Measurements from ENCODE around the gene HDAC10.

Gene HDAC10

DNA sequence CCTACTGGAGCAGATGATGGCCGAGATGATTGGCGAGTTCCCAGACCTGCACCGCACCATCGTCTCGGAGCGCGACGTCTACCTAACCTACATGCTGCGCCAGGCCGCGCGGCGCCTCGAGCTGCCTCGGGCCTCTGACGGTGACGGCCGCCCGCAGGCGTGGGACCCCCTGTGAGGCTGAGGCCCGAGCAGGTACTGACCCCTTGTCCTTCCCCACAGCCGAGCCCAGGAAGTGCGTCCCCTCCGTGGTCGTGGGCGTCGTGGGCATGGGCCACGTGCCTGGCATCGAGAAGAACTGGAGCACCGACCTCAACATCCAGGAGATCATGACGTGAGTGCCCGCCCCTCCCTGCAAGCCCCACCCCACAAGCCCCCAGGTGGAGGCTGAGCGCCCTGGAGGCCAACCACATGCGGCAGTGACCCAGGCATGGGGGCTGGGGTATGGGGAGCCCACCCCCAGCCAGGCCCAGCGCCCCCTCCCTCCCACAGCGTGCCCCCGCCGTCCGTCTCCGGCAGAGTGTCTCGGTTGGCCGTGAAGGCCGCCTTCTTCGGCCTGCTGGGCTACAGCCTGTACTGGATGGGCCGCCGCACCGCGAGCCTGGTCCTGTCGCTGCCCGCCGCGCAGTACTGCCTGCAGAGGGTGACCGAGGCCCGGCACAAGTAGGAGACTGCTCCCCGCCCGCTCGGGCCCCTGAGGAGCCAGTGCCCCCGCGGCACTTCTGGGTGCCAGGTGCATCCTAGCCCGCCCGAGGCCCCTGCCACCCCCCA is 53.0 kb downstream of the HDAC10 start:
- no peak for DNase-seq

GRCh38 chr22:50197000-50197800 is 53.9 kb downstream of the HDAC10 start:
- DNase-seq: no peak

DNA sequence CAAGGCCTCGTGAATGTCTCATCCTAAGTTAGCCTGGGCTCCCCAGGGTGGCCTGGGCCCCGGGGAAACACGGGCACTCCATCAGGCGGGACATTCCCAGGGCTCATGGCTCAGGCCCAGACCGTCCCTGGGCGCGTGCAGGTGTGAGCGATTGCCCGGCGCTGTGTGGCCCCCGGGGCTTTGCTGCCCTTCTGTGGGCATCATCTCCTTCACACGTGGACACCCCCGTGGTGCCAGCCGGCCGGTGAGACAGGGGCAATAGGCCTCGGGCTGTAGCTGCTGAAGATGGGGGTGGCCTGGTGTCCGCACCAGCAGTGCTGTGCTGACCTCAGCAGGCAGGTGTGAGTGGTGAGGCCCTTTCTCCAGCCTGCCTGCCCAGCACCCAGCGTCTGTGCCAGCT is 54.8 kb downstream of the HDAC10 start:
- no peak for DNase-seq

Data from activated gamma-delta T cell treated with Interleukin-2 at 50 U/mL for 16 hours (primary cell).